BLaER1 (cell line): Measurements from ENCODE around the gene VEGFC.

Experiments
- H3K27ac ChIP-seq: shearing (Covaris generic); formaldehyde crosslinking; 2 replicates; pipeline ENCODE4 v1.8.1; 2022
- H3K27me3 ChIP-seq: shearing (Covaris generic); formaldehyde crosslinking; 2 replicates; pipeline ENCODE4 v1.8.1; 2022
- H3K36me3 ChIP-seq: shearing (Covaris generic); formaldehyde crosslinking; 2 replicates; pipeline ENCODE4 v1.8.1; 2022
- H3K4me1 ChIP-seq: shearing (Covaris generic); formaldehyde crosslinking; 2 replicates; pipeline ENCODE4 v1.8.1; 2022
- H3K4me2 ChIP-seq: shearing (Covaris generic); formaldehyde crosslinking; 2 replicates; pipeline ENCODE4 v1.8.1; 2022
- H3K4me3 ChIP-seq: shearing (Covaris generic); formaldehyde crosslinking; 2 replicates; pipeline ENCODE4 v1.8.1; 2022
- H3K9ac ChIP-seq: shearing (Covaris generic); formaldehyde crosslinking; 2 replicates; pipeline ENCODE4 v1.8.1; 2022
- H3K9me3 ChIP-seq: shearing (Covaris generic); formaldehyde crosslinking; 2 replicates; pipeline ENCODE4 v1.8.1; 2022
- H4K20me1 ChIP-seq: shearing (Covaris generic); formaldehyde crosslinking; 2 replicates; pipeline ENCODE4 v1.8.1; 2022
- Cebpa-rat ChIP-seq: shearing (Covaris generic); IDR thresholded peaks from 2 replicates; pipeline ENCODE4 v1.8.1; 2022

Gene VEGFC

GRCh38 chr4:176788971-176789370, 3.8 kb downstream of the VEGFC start:
- no peak overlapping the region for H3K9ac ChIP-seq
- no peaks in the 10 kb centered on the region for H4K20me1 ChIP-seq
- no peaks in the 10 kb centered on the region for H3K9me3 ChIP-seq
- no peaks in the 10 kb centered on the region for H3K4me1 ChIP-seq
- H3K4me2 ChIP-seq, result no peak overlapping the region
- H3K27ac ChIP-seq, result no peak overlapping the region
- no peaks in the 10 kb centered on the region for H3K36me3 ChIP-seq
- TF ChIP-seq Cebpa-rat, result no peak
- peaks cover 16% of the 10 kb centered on the region for H3K27me3 ChIP-seq
- H3K4me3 ChIP-seq, result no peak overlapping the region

- H4K20me1 ChIP-seq, result no peaks in the 10 kb centered on the region
- H3K36me3 ChIP-seq, result no peaks in the 10 kb centered on the region
- peaks cover 13% of the 10 kb centered on the region for H3K27me3 ChIP-seq
- no peak for TF ChIP-seq Cebpa-rat
- no peaks in the 10 kb centered on the region for H3K4me1 ChIP-seq
- no peaks in the 10 kb centered on the region for H3K9me3 ChIP-seq
- H3K4me3 ChIP-seq, result no peak overlapping the region
- no peak overlapping the region for H3K4me2 ChIP-seq
- H3K27ac ChIP-seq, result no peak overlapping the region
- no peak overlapping the region for H3K9ac ChIP-seq
These were observed 4.5 kb downstream of the VEGFC start for GRCh38 chr4:176788248-176788647.

GRCh38 chr4:176784816-176785215, 7.9 kb downstream of the VEGFC start:
- Histone ChIP-seq H4K20me1 (no peaks in the 10 kb centered on the region), H3K36me3 (no peaks in the 10 kb centered on the region), H3K4me3 (no peak overlapping the region), H3K4me1 (no peaks in the 10 kb centered on the region), H3K27me3 (no peaks in the 10 kb centered on the region), H3K27ac (no peak overlapping the region), H3K9ac (no peak overlapping the region), H3K9me3 (no peaks in the 10 kb centered on the region), H3K4me2 (no peak overlapping the region)
- TF ChIP-seq Cebpa-rat, result no peak

GRCh38 chr4:176782794-176783193, 9.9 kb downstream of the VEGFC start:
- no peaks in the 10 kb centered on the region for H3K4me1 ChIP-seq
- no peak overlapping the region for H3K4me2 ChIP-seq
- H3K27ac ChIP-seq, result no peak overlapping the region
- TF ChIP-seq Cebpa-rat, result no peak
- H3K4me3 ChIP-seq, result no peak overlapping the region
- no peaks in the 10 kb centered on the region for H3K36me3 ChIP-seq
- no peaks in the 10 kb centered on the region for H3K9me3 ChIP-seq
- no peak overlapping the region for H3K9ac ChIP-seq
- H3K27me3 ChIP-seq, result no peaks in the 10 kb centered on the region
- no peaks in the 10 kb centered on the region for H4K20me1 ChIP-seq

DNA sequence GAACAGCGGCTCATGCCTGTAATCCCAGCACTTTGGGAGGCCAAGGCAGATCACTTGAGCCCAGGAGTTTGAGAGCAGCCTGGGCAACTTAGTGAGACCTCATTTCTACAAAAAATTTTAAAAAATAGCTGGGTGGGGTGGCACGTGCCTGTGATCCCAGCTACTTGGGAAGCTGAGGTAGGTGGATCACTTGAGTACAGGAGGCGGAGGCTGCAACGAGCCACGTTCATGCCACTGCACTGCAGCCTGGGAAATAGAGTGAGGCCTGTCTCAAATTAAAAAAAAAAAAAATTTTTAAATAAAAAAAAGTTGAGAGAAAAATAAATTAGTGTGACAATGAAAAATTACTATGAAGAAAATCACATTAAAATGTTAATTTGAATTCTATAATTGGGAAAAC, 10.5 kb downstream of the VEGFC start:
- Histone ChIP-seq H3K27ac (no peak overlapping the region), H3K9ac (no peak overlapping the region), H3K4me1 (no peaks in the 10 kb centered on the region), H3K27me3 (no peaks in the 10 kb centered on the region), H3K4me3 (no peak overlapping the region), H4K20me1 (no peaks in the 10 kb centered on the region), H3K36me3 (no peaks in the 10 kb centered on the region), H3K9me3 (no peaks in the 10 kb centered on the region), H3K4me2 (no peak overlapping the region)
- TF ChIP-seq Cebpa-rat, result no peak

DNA sequence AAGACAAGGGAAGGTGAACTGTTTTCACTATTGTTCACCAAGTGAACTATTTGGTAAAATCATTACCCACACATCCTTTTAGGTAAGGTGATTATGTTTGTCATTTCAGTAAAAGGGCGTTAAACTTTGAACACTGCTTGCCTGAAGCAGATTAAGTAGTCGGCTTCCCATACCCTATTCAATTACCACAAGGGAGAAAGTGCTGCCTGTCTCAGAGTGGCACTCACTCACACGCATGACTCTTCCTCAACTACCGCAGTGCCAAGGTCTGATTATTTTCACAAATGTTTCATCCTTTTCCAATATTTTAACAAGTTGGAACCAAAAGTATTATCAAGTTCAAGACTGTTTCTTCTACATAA, 11.0 kb downstream of the VEGFC start:
- no peak overlapping the region for H3K4me2 ChIP-seq
- no peak overlapping the region for H3K4me3 ChIP-seq
- H4K20me1 ChIP-seq, result no peaks in the 10 kb centered on the region
- no peak for TF ChIP-seq Cebpa-rat
- H3K4me1 ChIP-seq, result no peaks in the 10 kb centered on the region
- no peaks in the 10 kb centered on the region for H3K36me3 ChIP-seq
- no peaks in the 10 kb centered on the region for H3K27me3 ChIP-seq
- H3K27ac ChIP-seq, result no peak overlapping the region
- no peaks in the 10 kb centered on the region for H3K9me3 ChIP-seq
- no peak overlapping the region for H3K9ac ChIP-seq

- H3K4me2 ChIP-seq, result no peak overlapping the region
- H3K9me3 ChIP-seq, result no peaks in the 10 kb centered on the region
- no peak overlapping the region for H3K9ac ChIP-seq
- H3K27ac ChIP-seq, result no peak overlapping the region
- no peaks in the 10 kb centered on the region for H3K36me3 ChIP-seq
- no peaks in the 10 kb centered on the region for H3K4me1 ChIP-seq
- H3K4me3 ChIP-seq, result no peak overlapping the region
- no peaks in the 10 kb centered on the region for H4K20me1 ChIP-seq
- H3K27me3 ChIP-seq, result no peaks in the 10 kb centered on the region
- TF ChIP-seq Cebpa-rat, result no peak
These were observed 11.6 kb downstream of the VEGFC start for GRCh38 chr4:176780995-176781738.

GRCh38 chr4:176779421-176779820, 13.3 kb downstream of the VEGFC start:
- Histone ChIP-seq H3K27me3 (no peaks in the 10 kb centered on the region), H3K36me3 (no peaks in the 10 kb centered on the region), H3K27ac (no peak overlapping the region), H3K9ac (no peak overlapping the region), H3K9me3 (no peaks in the 10 kb centered on the region), H3K4me1 (no peaks in the 10 kb centered on the region), H3K4me2 (no peak overlapping the region), H4K20me1 (no peaks in the 10 kb centered on the region), H3K4me3 (no peak overlapping the region)
- no peak for TF ChIP-seq Cebpa-rat

- TF ChIP-seq Cebpa-rat, result no peak
These were observed 14.2 kb downstream of the VEGFC start for GRCh38 chr4:176778491-176778890.

DNA sequence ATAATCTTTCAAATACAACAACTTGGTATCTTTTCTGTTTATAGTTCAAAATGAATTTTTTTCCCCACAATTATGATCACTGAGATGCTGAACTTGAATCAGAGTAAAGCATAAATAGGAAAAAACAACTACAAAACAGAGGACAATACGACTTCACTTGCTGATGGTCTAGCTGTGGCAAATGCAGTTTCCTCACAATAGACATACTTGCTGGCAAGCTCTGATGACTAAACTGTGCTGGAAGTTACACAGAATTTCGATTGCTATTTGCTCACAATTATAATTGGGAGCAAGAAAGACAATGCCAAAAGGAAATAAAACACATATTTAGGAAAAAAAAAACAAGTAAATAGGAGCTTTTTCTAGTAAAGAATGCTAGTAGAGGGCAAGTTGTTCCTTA, 14.7 kb downstream of the VEGFC start:
- H3K27ac ChIP-seq, result no peak overlapping the region
- no peaks in the 10 kb centered on the region for H3K4me1 ChIP-seq
- no peak overlapping the region for H3K9ac ChIP-seq
- no peak for TF ChIP-seq Cebpa-rat
- no peak overlapping the region for H3K4me3 ChIP-seq
- no peaks in the 10 kb centered on the region for H4K20me1 ChIP-seq
- no peaks in the 10 kb centered on the region for H3K9me3 ChIP-seq
- no peak overlapping the region for H3K4me2 ChIP-seq
- no peaks in the 10 kb centered on the region for H3K36me3 ChIP-seq
- no peaks in the 10 kb centered on the region for H3K27me3 ChIP-seq

More at GRCh38 chr4:176778491-176778890, 14.2 kb downstream of the VEGFC start:
- no peaks in the 10 kb centered on the region for H3K4me1 ChIP-seq
- H3K4me2 ChIP-seq, result no peak overlapping the region
- H3K27ac ChIP-seq, result no peak overlapping the region
- no peaks in the 10 kb centered on the region for H3K36me3 ChIP-seq
- H3K27me3 ChIP-seq, result no peaks in the 10 kb centered on the region
- H3K4me3 ChIP-seq, result no peak overlapping the region
- no peak overlapping the region for H3K9ac ChIP-seq
- H4K20me1 ChIP-seq, result no peaks in the 10 kb centered on the region
- no peaks in the 10 kb centered on the region for H3K9me3 ChIP-seq

DNA sequence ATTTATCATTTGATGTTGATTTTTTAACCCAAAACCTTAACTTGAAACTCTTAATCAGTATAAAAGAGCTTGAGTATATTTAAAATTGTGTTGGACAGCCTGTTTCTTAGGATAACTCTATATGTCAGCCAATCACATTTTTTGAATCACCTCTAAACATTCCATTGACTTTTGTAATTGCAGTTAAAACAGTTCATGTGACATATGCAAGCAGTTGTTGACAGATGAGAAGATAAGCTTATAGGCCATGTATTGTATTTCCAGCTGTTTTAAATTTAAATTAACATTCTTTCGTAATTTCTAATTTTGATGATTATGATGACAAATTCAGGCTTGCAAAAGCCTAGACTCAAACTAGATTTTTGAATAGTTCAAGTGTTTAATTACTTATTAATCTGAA, 17.4 kb downstream of the VEGFC start:
- no peak overlapping the region for H3K4me2 ChIP-seq
- no peaks in the 10 kb centered on the region for H3K27me3 ChIP-seq
- no peaks in the 10 kb centered on the region for H3K4me1 ChIP-seq
- H3K9ac ChIP-seq, result no peak overlapping the region
- TF ChIP-seq Cebpa-rat, result no peak
- H3K27ac ChIP-seq, result no peak overlapping the region
- H3K36me3 ChIP-seq, result no peaks in the 10 kb centered on the region
- H4K20me1 ChIP-seq, result no peaks in the 10 kb centered on the region
- no peaks in the 10 kb centered on the region for H3K9me3 ChIP-seq
- H3K4me3 ChIP-seq, result no peak overlapping the region
